HepG2 (cell line): ENCODE results near the gene SMIM41. TPM values are rescaled to one million over a fixed set of nuclear protein-coding genes. Genes with fewer than 3 reads are reported as not detected.

Source experiments
- ATAC-seq: fragments of 200-7000 bp; cut with Tn5 transposase; 3 replicates; pipeline ENCODE4 v1.9.1; 2020; ENCODE audit warnings: mild to moderate bottlenecking, moderate library complexity
- BruUV-seq: library from RNA; stranded (reverse); fragments of 400-500 nt; replicated peaks from 2 replicates; lab custom pipeline; 2021; lab: Mats Ljungman, UMichigan
- CTCF ChIA-PET: fragments of 300-600 bp; formaldehyde crosslinking; extraction: SDS; loops from one replicate; lab custom pipeline; 2021; ENCODE audit warnings: low total read pairs, inconsistent platforms, low intra/inter-chr PET ratio; lab: Yijun Ruan, JAX
- POLR2A ChIA-PET: fragments of 350-600 bp; sonication (Branson Sonifier 250); formaldehyde crosslinking; loops from one replicate; lab custom pipeline; 2020; ENCODE audit warnings: antibody characterized with exemption, inconsistent platforms; lab: Yijun Ruan, JAX
- DNase-seq: peaks from one replicate; pipeline ENCODE4 v3.0.0-alpha.2; 2015; ENCODE audit warnings: low spot score
- FAIRE-seq: peaks from 3 replicates; lab custom pipeline; 2011; peaks lifted over from hg19 to GRCh38; lab: Jason Lieb, UNC
- H2AFZ ChIP-seq: one replicate; pipeline ENCODE4 v1.6.1; 2011; ENCODE audit warnings: low read length, inconsistent platforms
- H3K27ac ChIP-seq: fragments of 300-600 bp; 3 replicates; pipeline ENCODE4 v1.8.0; 2011; ENCODE audit warnings: mixed run types, mild to moderate bottlenecking, mixed read lengths, low read length, inconsistent platforms; ENCODE audit not compliant: insufficient read depth; ENCODE audit errors: extremely low read length
- H3K27me3 ChIP-seq, 2 experiments: fragments of 200-600 bp in 1 of 2; 2 replicates in 1 of 2; 3 replicates in 1 of 2; pipeline versions ENCODE4 v1.6.0 to v1.8.0; 2011; ENCODE audit warnings: low read length in 2 of 2, mild to moderate bottlenecking in 2 of 2, moderate library complexity in 2 of 2, inconsistent platforms in 1 of 2; ENCODE audit not compliant: insufficient read depth in 2 of 2, control insufficient read depth in 1 of 2
- H3K36me3 ChIP-seq, 2 experiments: fragments of 200-600 bp in 1 of 2; replicated peaks in 1 of 2; 2 replicates in 1 of 2; 3 replicates in 1 of 2; pipeline versions ENCODE4 v1.5.1 to v1.8.0; 2011; ENCODE audit warnings: low read length in 2 of 2, inconsistent platforms in 1 of 2; ENCODE audit not compliant: insufficient read depth in 2 of 2, control insufficient read depth in 1 of 2
- H3K4me1 ChIP-seq: 2 replicates; pipeline ENCODE4 v1.5.1; 2012; ENCODE audit warnings: low read length, inconsistent platforms; ENCODE audit not compliant: insufficient read depth
- H3K4me2 ChIP-seq: 2 replicates; pipeline ENCODE4 v1.6.0; 2011; ENCODE audit warnings: low read depth, low read length, inconsistent platforms
- H3K4me3 ChIP-seq, 3 experiments: fragments of 200-600 bp in 1 of 3; sonication (generic), shearing (Covaris generic) in 1 of 3; replicated peaks in 1 of 3; 2 replicates each; pipeline ENCODE4 v1.5.1; 2011 to 2016; ENCODE audit warnings: low read length in 3 of 3, inconsistent platforms in 2 of 3, low read depth in 2 of 3, mild to moderate bottlenecking in 2 of 3, control low read depth in 1 of 3, mixed read lengths in 1 of 3; ENCODE audit not compliant: insufficient read depth in 1 of 3
- H3K79me2 ChIP-seq: one replicate; pipeline ENCODE4 v1.6.1; 2011; ENCODE audit warnings: low read length, inconsistent platforms; ENCODE audit not compliant: insufficient read depth
- H3K9ac ChIP-seq: 2 replicates; pipeline ENCODE4 v1.6.0; 2011; ENCODE audit warnings: mild to moderate bottlenecking, low read depth, low read length, inconsistent platforms; ENCODE audit not compliant: insufficient read depth
- H3K9me3 ChIP-seq: 2 replicates; pipeline ENCODE4 v1.5.1; 2012; ENCODE audit warnings: mild to moderate bottlenecking, low read length
- H4K20me1 ChIP-seq: 2 replicates; pipeline ENCODE4 v1.6.0; 2011; ENCODE audit warnings: inconsistent platforms, mild to moderate bottlenecking, low read length, moderate library complexity; ENCODE audit not compliant: insufficient read depth
- CTCF ChIP-seq: sonication (generic); formaldehyde crosslinking; IDR thresholded peaks from 2 replicates; pipeline ENCODE4 v1.5.0; 2020; ENCODE audit warnings: mild to moderate bottlenecking, missing genetic modification reagents, moderate library complexity
- GABPB1 ChIP-seq: IDR thresholded peaks from 2 replicates; pipeline ENCODE4 v1.6.1; 2016; ENCODE audit warnings: mild to moderate bottlenecking, missing genetic modification reagents, moderate library complexity, missing compliant biosample characterization
- KDM2A ChIP-seq: sonication (generic); formaldehyde crosslinking; IDR thresholded peaks from 2 replicates; pipeline ENCODE4 v1.4.0; 2020; ENCODE audit warnings: low read depth, missing genetic modification reagents, borderline replicate concordance
- KDM4B ChIP-seq: sonication (generic); formaldehyde crosslinking; IDR thresholded peaks from 2 replicates; pipeline ENCODE4 v1.4.0; 2020; ENCODE audit warnings: missing genetic modification reagents
- KLF13 ChIP-seq: sonication (generic); formaldehyde crosslinking; IDR thresholded peaks from 2 replicates; pipeline ENCODE4 v1.4.0; 2020; ENCODE audit warnings: mild to moderate bottlenecking, missing genetic modification reagents
- KLF16 ChIP-seq, 2 experiments: sonication (generic) in 1 of 2; formaldehyde crosslinking in 1 of 2; IDR thresholded peaks; 2 replicates each; pipeline versions ENCODE4 v1.6.1 to v1.8.0; 2016 to 2023; ENCODE audit warnings: missing genetic modification reagents in 2 of 2, missing compliant biosample characterization in 1 of 2
- NBN ChIP-seq: fragments of 450-650 bp; conservative IDR thresholded peaks from 2 replicates; pipeline ENCODE4 v1.6.1; 2017
- SALL1 ChIP-seq: sonication (generic); formaldehyde crosslinking; IDR thresholded peaks from 2 replicates; pipeline ENCODE4 v1.8.0; 2022; ENCODE audit warnings: mild to moderate bottlenecking, missing genetic modification reagents
- SATB2 ChIP-seq: sonication (generic); formaldehyde crosslinking; IDR thresholded peaks from 2 replicates; pipeline ENCODE4 v1.5.0; 2020; ENCODE audit warnings: missing genetic modification reagents
- TOE1 ChIP-seq: sonication (generic); formaldehyde crosslinking; IDR thresholded peaks from 2 replicates; pipeline ENCODE4 v1.4.0; 2020; ENCODE audit warnings: mild to moderate bottlenecking, missing genetic modification reagents
- U2AF2 ChIP-seq: fragments of 200-400 bp; formaldehyde crosslinking; IDR thresholded peaks from 2 replicates; pipeline ENCODE4 v1.6.1; 2017; ENCODE audit warnings: low read depth, mild to moderate bottlenecking, low read length
- ZBTB20 ChIP-seq: sonication (generic); formaldehyde crosslinking; IDR thresholded peaks from 2 replicates; pipeline ENCODE4 v1.8.1; 2023; ENCODE audit warnings: missing genetic modification reagents, low read depth, mild to moderate bottlenecking, borderline replicate concordance
- ZNF547 ChIP-seq: sonication (generic); formaldehyde crosslinking; IDR thresholded peaks from 2 replicates; pipeline ENCODE4 v1.5.1; 2020; ENCODE audit warnings: mild to moderate bottlenecking, missing genetic modification reagents
- ZNF629 ChIP-seq: sonication (generic); formaldehyde crosslinking; conservative IDR thresholded peaks from 2 replicates; pipeline ENCODE4 v1.5.0; 2020; ENCODE audit warnings: missing genetic modification reagents
- ZNF788 ChIP-seq: sonication (generic); formaldehyde crosslinking; IDR thresholded peaks from 2 replicates; pipeline ENCODE4 v1.5.0; 2020; ENCODE audit warnings: mild to moderate bottlenecking, missing genetic modification reagents, borderline replicate concordance
- WGBS: methylation state at CpG from one replicate; pipeline ENCODE4 v1.1.6; 2017; ENCODE audit warnings: low lambda C conversion rate; 5-methylcytosine and 5-hydroxymethylcytosine counted together
- in situ Hi-C: cut with HindIII; loops from 2 replicates; pipeline ENCODE4 v1.10.0; 2017; ENCODE audit warnings: low pct_unique_long_range_greater_than_20kb; ENCODE audit not compliant: extremely low pct_ligation_motif_present
- intact Hi-C: fragments of 100-400 bp; cut with micrococcal nuclease; formaldehyde crosslinking; loops from one replicate; pipeline ENCODE4 v1.10.0; 2022; ENCODE audit not compliant: unreplicated experiment
- polyA plus RNA-seq, 8 experiments: library from polyadenylated mRNA; depleted of rRNA in 3 of 8; stranded (reverse) in 7 of 8; unstranded in 1 of 8; fragments of >200 nt; fragmentation: Illumina TruSeq in 4 of 8; extraction: Trizol in 4 of 8; gene quantifications; 2 replicates each; pipeline versions ENCODE4 v1.2.1 to v1.2.3, GENCODE V29; 2011 to 2016; ENCODE audit warnings: low read depth in 4 of 8, missing spikeins in 1 of 8, mixed read lengths in 1 of 8; ENCODE audit not compliant: insufficient read depth in 1 of 8
- total RNA-seq, 5 experiments: library from RNA; depleted of rRNA; stranded (reverse); fragments of >200 nt; fragmentation: Illumina TruSeq; extraction: Trizol; gene quantifications; 2 replicates each; pipeline ENCODE4 v1.2.3, GENCODE V29; 2016; ENCODE audit warnings: low read depth in 1 of 5
- TF ChIP-seq, protein P1 (sequence below): sonication (generic); formaldehyde crosslinking; IDR thresholded peaks from 2 replicates; pipeline ENCODE4 v1.4.0; 2020; ENCODE audit warnings: missing genetic modification reagents
- TF ChIP-seq, protein P2 (sequence below): sonication (generic); formaldehyde crosslinking; IDR thresholded peaks from 2 replicates; pipeline ENCODE4 v1.5.0; 2020; ENCODE audit warnings: missing genetic modification reagents, mild to moderate bottlenecking, borderline replicate concordance
- TF ChIP-seq, protein P3 (sequence below): sonication (generic); formaldehyde crosslinking; IDR thresholded peaks from 2 replicates; pipeline ENCODE4 v1.4.0; 2020; ENCODE audit warnings: low read depth, mild to moderate bottlenecking, missing genetic modification reagents

SMIM41 gene
- total and polyA plus RNA-seq, 2 of the 13 experiments (the other 11 are each of a cell fraction or from before 2014, with no cell fraction given) = not detected

DNA sequence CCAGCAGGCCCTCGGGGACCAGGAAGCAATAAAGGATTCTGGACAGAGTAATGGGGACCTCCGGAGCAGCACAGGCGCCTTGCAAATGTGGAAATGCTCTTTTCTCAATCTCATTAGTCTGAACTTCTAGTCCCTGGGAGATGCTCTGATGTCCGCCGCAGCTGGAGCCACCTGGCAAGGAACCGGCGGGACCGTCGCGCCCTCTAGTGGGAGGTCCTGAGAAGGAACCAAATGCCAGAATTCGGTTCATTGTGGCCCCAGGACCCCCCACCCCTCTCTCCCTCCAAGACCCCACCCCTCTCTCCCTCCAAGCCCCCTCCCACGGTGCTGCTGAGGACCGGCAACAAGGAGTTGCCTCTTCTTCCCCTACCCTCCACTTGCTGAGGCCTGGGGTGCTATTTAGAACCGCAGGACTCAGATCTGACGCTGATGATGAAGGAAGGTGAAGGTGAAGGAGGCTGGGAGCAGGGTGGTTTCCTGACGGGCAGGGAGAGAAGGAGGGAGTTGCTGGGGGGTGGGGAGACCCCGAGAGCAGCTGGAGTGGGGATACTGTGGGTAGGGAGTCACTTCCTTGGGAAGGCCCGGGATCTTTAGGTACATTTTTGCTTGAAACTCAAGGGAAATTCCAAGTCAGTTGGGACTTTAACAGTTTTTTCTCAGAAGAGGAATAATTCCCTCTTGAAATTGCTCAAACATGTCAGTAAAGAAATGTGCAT is 42.5 kb downstream of the SMIM41 start:
- ChIA-PET CTCF (interaction anchor here (1.0 to 5.2 kb wide), 2 partner anchors 39 to 96 kb away, joined by 3 to 41 read pairs; no protein-coding TSS in a partner anchor), POLR2A (interaction anchor here (1.4 kb wide), 1 partner anchor 89 kb away, joined by 3 read pairs; no protein-coding TSS in a partner anchor)
- no peak overlapping the region for H2AFZ ChIP-seq
- WGBS = 9% methylated on average over 13 of the region's 18 CpGs
- H3K79me2 ChIP-seq = no peaks in the 10 kb centered on the region
- in situ Hi-C loops (loop anchor here (5.0 kb wide), 1 partner anchor 95 kb away; no protein-coding TSS in a partner anchor), intact Hi-C loops (loop anchor here (1.0 kb wide), 1 partner anchor 97 kb away; no protein-coding TSS in a partner anchor)
- H3K27ac ChIP-seq = no peak overlapping the region
- no peaks in the 10 kb centered on the region for H3K36me3 ChIP-seq
- H3K4me2 ChIP-seq = peak overlapping the region; percentile 32; the same call in 1 of the 2 replicates
- no peak overlapping the region for H3K9ac ChIP-seq
- DNase-seq = no peak
- H3K4me1 ChIP-seq = peaks cover 71% of the 10 kb centered on the region
- no peaks in the 10 kb centered on the region for H4K20me1 ChIP-seq
- no TSS peak for BruUV-seq
- peak overlapping the region in 1 of 3 experiments; percentile 6; a peak in 1 of 6 replicates for H3K4me3 ChIP-seq
- no peaks in the 10 kb centered on the region for H3K9me3 ChIP-seq
- peaks cover 4 to 26% of the 10 kb centered on the region in 2 experiments; a peak in 3 of 5 replicates for H3K27me3 ChIP-seq
- ATAC-seq = 0 out of 3 replicates have a peak, but pooled peaks have one; percentile 6
- FAIRE-seq = peak; percentile 63
- no peak for TF ChIP-seq KLF16 (CRISPR knock-in tag; IDR thresholded peaks at IDR 0.05)
- TF ChIP-seq CTCF = peak; percentile 85
- no peak for TF ChIP-seq KLF13 (CRISPR knock-in tag)
- no peak for TF ChIP-seq KDM4B (CRISPR knock-in tag)
- TF ChIP-seq NBN = no peak
- TF ChIP-seq, protein P1, sequence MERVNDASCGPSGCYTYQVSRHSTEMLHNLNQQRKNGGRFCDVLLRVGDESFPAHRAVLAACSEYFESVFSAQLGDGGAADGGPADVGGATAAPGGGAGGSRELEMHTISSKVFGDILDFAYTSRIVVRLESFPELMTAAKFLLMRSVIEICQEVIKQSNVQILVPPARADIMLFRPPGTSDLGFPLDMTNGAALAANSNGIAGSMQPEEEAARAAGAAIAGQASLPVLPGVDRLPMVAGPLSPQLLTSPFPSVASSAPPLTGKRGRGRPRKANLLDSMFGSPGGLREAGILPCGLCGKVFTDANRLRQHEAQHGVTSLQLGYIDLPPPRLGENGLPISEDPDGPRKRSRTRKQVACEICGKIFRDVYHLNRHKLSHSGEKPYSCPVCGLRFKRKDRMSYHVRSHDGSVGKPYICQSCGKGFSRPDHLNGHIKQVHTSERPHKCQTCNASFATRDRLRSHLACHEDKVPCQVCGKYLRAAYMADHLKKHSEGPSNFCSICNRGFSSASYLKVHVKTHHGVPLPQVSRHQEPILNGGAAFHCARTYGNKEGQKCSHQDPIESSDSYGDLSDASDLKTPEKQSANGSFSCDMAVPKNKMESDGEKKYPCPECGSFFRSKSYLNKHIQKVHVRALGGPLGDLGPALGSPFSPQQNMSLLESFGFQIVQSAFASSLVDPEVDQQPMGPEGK = peak; percentile 62
- 0 out of 2 replicates have a peak, but pooled peaks have one; percentile 35 for TF ChIP-seq KDM2A (CRISPR knock-in tag)
- TF ChIP-seq ZNF547 (CRISPR knock-in tag) = no peak
- no peak for TF ChIP-seq TOE1 (CRISPR knock-in tag)
- no peak for TF ChIP-seq SATB2 (CRISPR knock-in tag)
- peak; percentile 30; the same call in 1 of the 2 replicates for TF ChIP-seq ZNF788 (CRISPR knock-in tag)
- no peak for TF ChIP-seq ZBTB20
- TF ChIP-seq U2AF2 = no peak
- TF ChIP-seq SALL1 (CRISPR knock-in tag) = peak; percentile 16; the same call in 1 of the 2 replicates
- no peak for TF ChIP-seq GABPB1 (CRISPR knock-in tag)
- TF ChIP-seq, protein P2, sequence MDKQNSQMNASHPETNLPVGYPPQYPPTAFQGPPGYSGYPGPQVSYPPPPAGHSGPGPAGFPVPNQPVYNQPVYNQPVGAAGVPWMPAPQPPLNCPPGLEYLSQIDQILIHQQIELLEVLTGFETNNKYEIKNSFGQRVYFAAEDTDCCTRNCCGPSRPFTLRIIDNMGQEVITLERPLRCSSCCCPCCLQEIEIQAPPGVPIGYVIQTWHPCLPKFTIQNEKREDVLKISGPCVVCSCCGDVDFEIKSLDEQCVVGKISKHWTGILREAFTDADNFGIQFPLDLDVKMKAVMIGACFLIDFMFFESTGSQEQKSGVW (CRISPR knock-in tag) = no peak
- TF ChIP-seq, protein P3, sequence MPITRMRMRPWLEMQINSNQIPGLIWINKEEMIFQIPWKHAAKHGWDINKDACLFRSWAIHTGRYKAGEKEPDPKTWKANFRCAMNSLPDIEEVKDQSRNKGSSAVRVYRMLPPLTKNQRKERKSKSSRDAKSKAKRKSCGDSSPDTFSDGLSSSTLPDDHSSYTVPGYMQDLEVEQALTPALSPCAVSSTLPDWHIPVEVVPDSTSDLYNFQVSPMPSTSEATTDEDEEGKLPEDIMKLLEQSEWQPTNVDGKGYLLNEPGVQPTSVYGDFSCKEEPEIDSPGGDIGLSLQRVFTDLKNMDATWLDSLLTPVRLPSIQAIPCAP = no peak
- no peak for TF ChIP-seq ZNF629 (CRISPR knock-in tag)
